Neuronal stem cell (in vitro differentiated cells): ENCODE measurements around the gene TXLNB.
"Not testable (repeated sequence)": the region's sequence is repeated elsewhere in the genome, so short reads cannot be mapped to it uniquely, and the experiment has no call there.

Source experiments
- DNase-seq: peaks from one replicate; pipeline ENCODE4 v3.0.0-alpha.2; 2013; ENCODE audit warnings: low spot score
- H2AFZ ChIP-seq: one replicate; pipeline ENCODE4 v1.6.1; 2013; ENCODE audit warnings: mild to moderate bottlenecking, low read length, inconsistent platforms
- H2AK5ac ChIP-seq: 2 replicates; pipeline ENCODE4 v1.6.1; 2013; ENCODE audit warnings: low read depth, mild to moderate bottlenecking, inconsistent platforms, low read length, moderate library complexity, mixed read lengths
- H2BK120ac ChIP-seq: 2 replicates; pipeline ENCODE4 v1.6.1; 2013; ENCODE audit warnings: low read depth, mild to moderate bottlenecking, inconsistent platforms, low read length, moderate library complexity, mixed read lengths
- H2BK12ac ChIP-seq: one replicate; pipeline ENCODE4 v1.6.1; 2013; ENCODE audit warnings: low read length, inconsistent platforms
- H2BK15ac ChIP-seq: 2 replicates; pipeline ENCODE4 v1.6.1; 2013; ENCODE audit warnings: mild to moderate bottlenecking, low read length, inconsistent platforms, mixed read lengths
- H2BK5ac ChIP-seq: one replicate; pipeline ENCODE4 v1.6.1; 2013; ENCODE audit warnings: inconsistent platforms, mild to moderate bottlenecking, low read length, moderate library complexity
- H3K14ac ChIP-seq: one replicate; pipeline ENCODE4 v1.6.1; 2013; ENCODE audit warnings: low read length, inconsistent platforms
- H3K18ac ChIP-seq: 2 replicates; pipeline ENCODE4 v1.6.1; 2013; ENCODE audit warnings: low read length, inconsistent platforms
- H3K23ac ChIP-seq: 2 replicates; pipeline ENCODE4 v1.6.1; 2013; ENCODE audit warnings: low read depth, mild to moderate bottlenecking, mixed read lengths, low read length, inconsistent platforms; ENCODE audit not compliant: poor library complexity
- H3K27ac ChIP-seq: replicated peaks from 3 replicates; pipeline ENCODE4 v1.5.1; 2013; ENCODE audit warnings: low read length, inconsistent platforms
- H3K27me3 ChIP-seq, 3 experiments: 2 replicates each; pipeline ENCODE4 v1.6.1; 2013; ENCODE audit warnings: low read length in 3 of 3, mild to moderate bottlenecking in 2 of 3, inconsistent platforms in 1 of 3, low read depth in 1 of 3, mixed read lengths in 1 of 3, moderate library complexity in 1 of 3; ENCODE audit not compliant: control insufficient read depth in 3 of 3, insufficient read depth in 3 of 3
- H3K36me3 ChIP-seq, 2 donors: replicated peaks in 1 of 2; 2 replicates each; pipeline ENCODE4 v1.6.1; 2013; ENCODE audit warnings: low read length in 2 of 2; ENCODE audit not compliant: control insufficient read depth in 2 of 2, insufficient read depth in 2 of 2
- H3K4ac ChIP-seq: 2 replicates; pipeline ENCODE4 v1.6.1; 2013; ENCODE audit warnings: inconsistent platforms, mild to moderate bottlenecking, low read length, moderate library complexity
- H3K4me1 ChIP-seq, 2 donors: 1 replicate in 1 of 2; 2 replicates in 1 of 2; pipeline ENCODE4 v1.6.1; 2013; ENCODE audit warnings: low read length in 2 of 2, low read depth in 1 of 2; ENCODE audit not compliant: control insufficient read depth in 2 of 2, insufficient read depth in 1 of 2
- H3K4me2 ChIP-seq: one replicate; pipeline ENCODE4 v1.6.1; 2013; ENCODE audit warnings: mild to moderate bottlenecking, low read length, inconsistent platforms; ENCODE audit not compliant: insufficient read depth, poor library complexity, severe bottlenecking
- H3K4me3 ChIP-seq, 2 donors: 2 replicates each; pipeline ENCODE4 v1.5.1; 2013; ENCODE audit warnings: low read length in 2 of 2, mild to moderate bottlenecking in 2 of 2, inconsistent platforms in 1 of 2, moderate library complexity in 1 of 2
- H3K79me1 ChIP-seq: one replicate; pipeline ENCODE4 v1.6.1; 2013; ENCODE audit warnings: low read depth, mild to moderate bottlenecking, inconsistent platforms, low read length, moderate library complexity
- H3K9ac ChIP-seq: one replicate; pipeline ENCODE4 v1.6.1; 2013; ENCODE audit warnings: mild to moderate bottlenecking, low read depth, low read length, inconsistent platforms; ENCODE audit not compliant: poor library complexity
- H3K9me3 ChIP-seq, 2 donors: replicated peaks in 1 of 2; 2 replicates each; pipeline versions ENCODE3 to v1.6.1; 2013; ENCODE audit warnings: low read length in 2 of 2, mild to moderate bottlenecking in 2 of 2, inconsistent platforms in 1 of 2, low read depth in 1 of 2, mixed read lengths in 1 of 2, moderate library complexity in 1 of 2; ENCODE audit not compliant: control insufficient read depth in 2 of 2, insufficient read depth in 1 of 2
- H4K8ac ChIP-seq: one replicate; pipeline ENCODE4 v1.6.1; 2013; ENCODE audit warnings: low read depth, mild to moderate bottlenecking, inconsistent platforms, low read length, moderate library complexity
- H4K91ac ChIP-seq: one replicate; pipeline ENCODE4 v1.6.1; 2013; ENCODE audit warnings: low read length, low read depth, mild to moderate bottlenecking, inconsistent platforms; ENCODE audit not compliant: poor library complexity
- WGBS, 2 donors: extraction: QIAGEN DNeasy Blood & Tissue Kit; methylation state at CpG; one replicate each; pipeline ENCODE4 v1.1.7; 2013; ENCODE audit warnings: missing lambda C conversion rate in 2 of 2, mixed read lengths in 1 of 2; ENCODE audit not compliant: insufficient read length in 2 of 2, insufficient replicate concordance in 1 of 2; ENCODE audit errors: extremely low coverage in 2 of 2; 5-methylcytosine and 5-hydroxymethylcytosine counted together

TXLNB gene

GRCh38 chr6:139294090-139294489 lies 2.3 kb upstream of the TXLNB start:
- Histone ChIP-seq H3K4me3 (no peak overlapping the region), H2BK12ac (no peak overlapping the region), H2AFZ (no peak overlapping the region), H3K27ac (no peak overlapping the region), H2AK5ac (no peak overlapping the region), H4K91ac (no peak overlapping the region), H4K8ac (no peak overlapping the region), H3K23ac (no peak overlapping the region), H3K36me3 (no peaks in the 10 kb centered on the region), H3K18ac (no peak overlapping the region), H3K9me3 (no peaks in the 10 kb centered on the region), H3K9ac (no peak overlapping the region), H2BK5ac (no peak overlapping the region), H3K14ac (no peak overlapping the region), H3K4ac (no peak overlapping the region), H2BK15ac (no peak overlapping the region), H3K79me1 (no peaks in the 10 kb centered on the region), H3K4me1 (peaks cover 5 to 19% of the 10 kb centered on the region in 2 donors), H2BK120ac (no peak overlapping the region), H3K4me2 (no peak overlapping the region), H3K27me3 (no peaks in the 10 kb centered on the region)
- DNase-seq = no peak
- no CpG with 5 or more reads among the region's 2 CpGs for WGBS, 2 donors

GRCh38 chr6:139293230-139293629 lies 1.4 kb upstream of the TXLNB start:
- not testable (repeated sequence) for H2BK5ac ChIP-seq, H3K4ac ChIP-seq, H3K4me2 ChIP-seq, H2BK120ac ChIP-seq, H2BK12ac ChIP-seq, H2BK15ac ChIP-seq, H3K18ac ChIP-seq, H3K9me3 ChIP-seq, H3K27ac ChIP-seq, H3K36me3 ChIP-seq, H2AK5ac ChIP-seq, H3K23ac ChIP-seq, H3K79me1 ChIP-seq, H4K8ac ChIP-seq, DNase-seq, H2AFZ ChIP-seq, H3K4me3 ChIP-seq, H3K9ac ChIP-seq, H3K14ac ChIP-seq, H4K91ac ChIP-seq, H3K27me3 ChIP-seq
- H3K4me1 ChIP-seq = peaks cover 5 to 19% of the 10 kb centered on the region in 2 donors
- no CpG with 5 or more reads among the region's 10 CpGs for WGBS, 2 donors

GRCh38 chr6:139290787-139291311 lies 949 bp downstream of the TXLNB start:
- Histone ChIP-seq H2BK120ac (no peak overlapping the region), H3K36me3 (no peaks in the 10 kb centered on the region), H3K27ac (no peak overlapping the region), H2BK5ac (no peak overlapping the region), H3K18ac (no peak overlapping the region), H3K79me1 (no peaks in the 10 kb centered on the region), H2AFZ (peak overlapping the region; percentile 77), H3K4me2 (no peak overlapping the region), H3K4me1 (peaks cover 5 to 19% of the 10 kb centered on the region in 2 donors), H3K4ac (no peak overlapping the region), H2BK15ac (no peak overlapping the region), H2BK12ac (no peak overlapping the region), H3K14ac (no peak overlapping the region), H3K4me3 (no peak overlapping the region), H4K8ac (no peak overlapping the region), H3K9ac (no peak overlapping the region), H3K27me3 (no peaks in the 10 kb centered on the region), H3K9me3 (peaks cover 0 to 2% of the 10 kb centered on the region in 2 donors), H2AK5ac (no peak overlapping the region), H4K91ac (no peak overlapping the region), H3K23ac (no peak overlapping the region)
- no peak for DNase-seq
- WGBS, 2 donors = no CpG with 5 or more reads among the region's 5 CpGs

- H2AK5ac ChIP-seq = no peak overlapping the region
- no CpG with 5 or more reads among the region's 10 CpGs for WGBS, 2 donors
- H3K27me3 ChIP-seq = no peaks in the 10 kb centered on the region
- no peaks in the 10 kb centered on the region for H3K36me3 ChIP-seq
- H3K14ac ChIP-seq = no peak overlapping the region
- no peak overlapping the region for H2BK15ac ChIP-seq
- H2BK5ac ChIP-seq = no peak overlapping the region
- H4K8ac ChIP-seq = no peak overlapping the region
- peaks cover 5 to 19% of the 10 kb centered on the region in 2 donors for H3K4me1 ChIP-seq
- no peaks in the 10 kb centered on the region for H3K79me1 ChIP-seq
- H2AFZ ChIP-seq = no peak overlapping the region
- no peak overlapping the region for H4K91ac ChIP-seq
- no peak overlapping the region for H3K4me3 ChIP-seq
- peaks cover 0 to 2% of the 10 kb centered on the region in 2 donors for H3K9me3 ChIP-seq
- H3K27ac ChIP-seq = no peak overlapping the region
- H2BK120ac ChIP-seq = no peak overlapping the region
- no peak overlapping the region for H3K23ac ChIP-seq
- no peak overlapping the region for H3K18ac ChIP-seq
- no peak overlapping the region for H3K4me2 ChIP-seq
- no peak overlapping the region for H3K4ac ChIP-seq
- H2BK12ac ChIP-seq = no peak overlapping the region
- H3K9ac ChIP-seq = no peak overlapping the region
- no peak for DNase-seq
Measured at GRCh38 chr6:139289233-139289632, 2.6 kb downstream of the TXLNB start.
